Neural progenitor cell (in vitro differentiated cells): ENCODE data around the gene CAPN10. TPM values are rescaled to one million over a fixed set of nuclear protein-coding genes. Genes with fewer than 3 reads are reported as not detected.

Source experiments
- DNase-seq: peaks from one replicate; pipeline ENCODE4 v3.0.0-alpha.2; 2016; ENCODE audit warnings: low spot score
- H2AFZ ChIP-seq: fragments of 200-600 bp; sonication (generic); replicated peaks from 2 replicates; pipeline ENCODE4 v1.6.1; 2016; ENCODE audit warnings: antibody characterized with exemption
- H3F3A ChIP-seq: fragments of 200-600 bp; sonication (generic); 2 replicates; pipeline ENCODE4 v1.6.1; 2016; ENCODE audit warnings: antibody characterized with exemption, low read depth
- H3K27ac ChIP-seq: fragments of 200-600 bp; sonication (generic); 2 replicates; pipeline ENCODE4 v1.5.1; 2016; ENCODE audit warnings: mild to moderate bottlenecking
- H3K27me3 ChIP-seq: fragments of 200-600 bp; sonication (generic); 2 replicates; pipeline ENCODE4 v1.6.1; 2016; ENCODE audit warnings: mild to moderate bottlenecking, moderate library complexity
- H3K36me3 ChIP-seq: fragments of 200-600 bp; sonication (generic); 2 replicates; pipeline ENCODE4 v1.5.1; 2016
- H3K4me1 ChIP-seq: fragments of 200-600 bp; sonication (generic); 2 replicates; pipeline ENCODE4 v1.6.1; 2016; ENCODE audit warnings: mixed run types
- H3K4me2 ChIP-seq: fragments of 200-600 bp; sonication (generic); 2 replicates; pipeline ENCODE4 v1.6.1; 2016
- H3K4me3 ChIP-seq: fragments of 200-600 bp; sonication (generic); 2 replicates; pipeline ENCODE4 v1.5.1; 2016
- H3K79me2 ChIP-seq: fragments of 200-600 bp; sonication (generic); 2 replicates; pipeline ENCODE4 v1.6.1; 2016; ENCODE audit warnings: low read depth
- H3K9ac ChIP-seq: fragments of 200-600 bp; sonication (generic); 2 replicates; pipeline ENCODE4 v1.6.1; 2016
- H3K9me3 ChIP-seq: fragments of 200-600 bp; sonication (generic); 2 replicates; pipeline ENCODE4 v1.5.1; 2016; ENCODE audit warnings: low read depth
- H4K20me1 ChIP-seq: fragments of 200-600 bp; sonication (generic); 2 replicates; pipeline ENCODE4 v1.6.1; 2016; ENCODE audit warnings: low read depth
- H3K27ac Mint-ChIP-seq: 3 replicates; pipeline ENCODE4 v1.8.0; 2021; ENCODE audit warnings: mixed read lengths
- H3K27me3 Mint-ChIP-seq: 2 replicates; pipeline ENCODE4 v1.8.0; 2022; ENCODE audit warnings: low read depth, mild to moderate bottlenecking, inconsistent platforms, moderate library complexity, mixed read lengths; ENCODE audit not compliant: insufficient read depth
- H3K36me3 Mint-ChIP-seq: 3 replicates; pipeline ENCODE4 v1.8.0; 2021; ENCODE audit warnings: mixed read lengths
- H3K4me1 Mint-ChIP-seq: 3 replicates; pipeline ENCODE4 v1.8.0; 2021; ENCODE audit warnings: mixed read lengths
- H3K4me3 Mint-ChIP-seq: 3 replicates; pipeline ENCODE4 v1.8.0; 2021; ENCODE audit warnings: mild to moderate bottlenecking, moderate library complexity, mixed read lengths
- H3K9me3 Mint-ChIP-seq: 3 replicates; pipeline ENCODE4 v1.8.0; 2020; ENCODE audit warnings: mixed read lengths
- EZH2 ChIP-seq: fragments of 200-600 bp; sonication (generic); IDR thresholded peaks from 2 replicates; pipeline ENCODE4 v1.6.1; 2017; ENCODE audit warnings: antibody characterized with exemption, mild to moderate bottlenecking, moderate library complexity
- EZH2phosphoT487 ChIP-seq: fragments of 200-600 bp; sonication (generic); IDR thresholded peaks from 2 replicates; pipeline ENCODE4 v1.6.1; 2017; ENCODE audit warnings: antibody characterized with exemption
- total RNA-seq: library from RNA; depleted of rRNA; stranded (reverse); fragments of >200 nt; gene quantifications from 2 replicates; pipeline ENCODE4 v1.2.3, GENCODE V29; 2015; ENCODE audit warnings: low replicate concordance
- TF ChIP-seq, protein P1 (sequence below): fragments of 200-600 bp; sonication (generic); IDR thresholded peaks from 2 replicates; pipeline ENCODE4 v1.5.1; 2017; ENCODE audit warnings: antibody characterized with exemption, mild to moderate bottlenecking

CAPN10 gene
- total RNA-seq, 1 donor from 2014 or later, result 16.1 TPM

DNA sequence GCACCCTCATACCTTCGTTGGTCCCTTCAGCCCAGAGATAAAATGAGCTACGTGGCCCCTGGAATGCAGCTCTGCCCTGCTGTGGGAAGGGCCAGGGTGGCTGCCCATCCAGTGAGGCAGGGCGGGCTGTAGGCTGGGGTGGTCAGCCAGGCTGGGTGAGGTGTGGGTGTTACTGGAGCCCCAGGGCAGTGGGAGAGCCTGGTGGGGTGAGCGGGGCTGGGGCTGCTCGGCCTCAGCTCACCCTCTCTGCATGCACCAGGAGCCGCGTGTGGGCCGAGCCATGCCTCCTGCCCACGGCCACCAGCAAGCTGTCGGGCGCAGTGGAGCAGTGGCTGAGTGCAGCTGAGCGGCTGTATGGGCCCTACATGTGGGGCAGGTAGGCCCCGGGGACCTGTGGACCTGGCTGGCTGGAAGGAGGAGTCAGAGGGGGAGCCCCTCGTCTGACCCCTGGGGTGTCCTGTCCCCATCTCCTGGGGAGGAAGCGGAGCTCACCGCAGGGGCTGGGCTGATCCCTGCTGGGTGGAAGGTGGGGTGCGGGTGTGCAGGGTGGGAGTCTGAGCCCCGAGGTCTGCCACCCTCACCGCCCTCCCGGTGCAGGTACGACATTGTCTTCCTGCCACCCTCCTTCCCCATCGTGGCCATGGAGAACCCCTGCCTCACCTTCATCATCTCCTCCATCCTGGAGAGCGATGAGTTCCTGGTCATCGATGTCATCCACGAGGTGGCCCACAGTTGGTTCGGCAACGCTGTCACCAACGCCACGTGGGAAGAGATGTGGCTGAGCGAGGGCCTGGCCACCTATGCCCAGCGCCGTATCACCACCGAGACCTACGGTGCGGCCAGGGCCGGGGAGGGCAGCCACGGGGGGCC is 12.8 kb upstream of the CAPN10 start:
- H3K4me2 ChIP-seq, result no peak overlapping the region
- no peaks in the 10 kb centered on the region for H3K36me3 ChIP-seq
- H3K9me3 ChIP-seq, result no peaks in the 10 kb centered on the region
- no peak overlapping the region for H3K27ac ChIP-seq
- DNase-seq, result no peak
- no peaks in the 10 kb centered on the region for H3F3A ChIP-seq
- H3K9me3 Mint-ChIP-seq, result no peaks in the 10 kb centered on the region
- no peaks in the 10 kb centered on the region for H3K36me3 Mint-ChIP-seq
- no peak overlapping the region for H3K4me3 Mint-ChIP-seq
- no peak overlapping the region for H2AFZ ChIP-seq
- no peak overlapping the region for H3K27ac Mint-ChIP-seq
- no peak overlapping the region for H3K4me3 ChIP-seq
- H3K79me2 ChIP-seq, result no peaks in the 10 kb centered on the region
- H4K20me1 ChIP-seq, result peaks cover 25% of the 10 kb centered on the region
- peaks cover 18% of the 10 kb centered on the region for H3K27me3 ChIP-seq
- H3K4me1 ChIP-seq, result no peaks in the 10 kb centered on the region
- H3K4me1 Mint-ChIP-seq, result no peaks in the 10 kb centered on the region
- TF ChIP-seq EZH2 (no peak), EZH2phosphoT487 (no peak)
- TF ChIP-seq, protein P1, sequence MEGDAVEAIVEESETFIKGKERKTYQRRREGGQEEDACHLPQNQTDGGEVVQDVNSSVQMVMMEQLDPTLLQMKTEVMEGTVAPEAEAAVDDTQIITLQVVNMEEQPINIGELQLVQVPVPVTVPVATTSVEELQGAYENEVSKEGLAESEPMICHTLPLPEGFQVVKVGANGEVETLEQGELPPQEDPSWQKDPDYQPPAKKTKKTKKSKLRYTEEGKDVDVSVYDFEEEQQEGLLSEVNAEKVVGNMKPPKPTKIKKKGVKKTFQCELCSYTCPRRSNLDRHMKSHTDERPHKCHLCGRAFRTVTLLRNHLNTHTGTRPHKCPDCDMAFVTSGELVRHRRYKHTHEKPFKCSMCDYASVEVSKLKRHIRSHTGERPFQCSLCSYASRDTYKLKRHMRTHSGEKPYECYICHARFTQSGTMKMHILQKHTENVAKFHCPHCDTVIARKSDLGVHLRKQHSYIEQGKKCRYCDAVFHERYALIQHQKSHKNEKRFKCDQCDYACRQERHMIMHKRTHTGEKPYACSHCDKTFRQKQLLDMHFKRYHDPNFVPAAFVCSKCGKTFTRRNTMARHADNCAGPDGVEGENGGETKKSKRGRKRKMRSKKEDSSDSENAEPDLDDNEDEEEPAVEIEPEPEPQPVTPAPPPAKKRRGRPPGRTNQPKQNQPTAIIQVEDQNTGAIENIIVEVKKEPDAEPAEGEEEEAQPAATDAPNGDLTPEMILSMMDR, result no peak
- no peak overlapping the region for H3K9ac ChIP-seq
- peaks cover 2% of the 10 kb centered on the region for H3K27me3 Mint-ChIP-seq

GRCh38 chr2:240574386-240575100 is 12.0 kb upstream of the CAPN10 start:
- no peak for DNase-seq
- Mint-ChIP-seq H3K27ac (no peak overlapping the region), H3K36me3 (no peaks in the 10 kb centered on the region), H3K9me3 (no peaks in the 10 kb centered on the region), H3K4me1 (no peaks in the 10 kb centered on the region), H3K27me3 (peaks cover 2% of the 10 kb centered on the region), H3K4me3 (no peak overlapping the region)
- TF ChIP-seq, protein P1, result no peak
- TF ChIP-seq EZH2, result no peak
- no peak for TF ChIP-seq EZH2phosphoT487
- Histone ChIP-seq H3F3A (no peaks in the 10 kb centered on the region), H3K79me2 (no peaks in the 10 kb centered on the region), H3K9ac (no peak overlapping the region), H3K4me3 (no peak overlapping the region), H3K4me2 (no peak overlapping the region), H2AFZ (no peak overlapping the region), H3K36me3 (no peaks in the 10 kb centered on the region), H3K9me3 (no peaks in the 10 kb centered on the region), H3K27ac (no peak overlapping the region), H3K27me3 (peaks cover 10% of the 10 kb centered on the region), H4K20me1 (peaks cover 21% of the 10 kb centered on the region), H3K4me1 (no peaks in the 10 kb centered on the region)

GRCh38 chr2:240575101-240575965 is 11.2 kb upstream of the CAPN10 start:
- H3K27ac ChIP-seq, result no peak overlapping the region
- peaks cover 3% of the 10 kb centered on the region for H3K4me1 Mint-ChIP-seq
- no peak overlapping the region for H3K4me2 ChIP-seq
- no peaks in the 10 kb centered on the region for H3K36me3 Mint-ChIP-seq
- H3K9me3 ChIP-seq, result no peaks in the 10 kb centered on the region
- H3K27me3 Mint-ChIP-seq, result peaks cover 2% of the 10 kb centered on the region
- H3K27me3 ChIP-seq, result peaks cover 2% of the 10 kb centered on the region
- TF ChIP-seq EZH2 (no peak), EZH2phosphoT487 (no peak)
- TF ChIP-seq, protein P1, result no peak
- H3K4me3 ChIP-seq, result no peak overlapping the region
- H3K4me1 ChIP-seq, result no peaks in the 10 kb centered on the region
- no peaks in the 10 kb centered on the region for H3K9me3 Mint-ChIP-seq
- no peak for DNase-seq
- H3K79me2 ChIP-seq, result no peaks in the 10 kb centered on the region
- H3F3A ChIP-seq, result no peaks in the 10 kb centered on the region
- H3K36me3 ChIP-seq, result no peaks in the 10 kb centered on the region
- H3K27ac Mint-ChIP-seq, result no peak overlapping the region
- no peak overlapping the region for H3K4me3 Mint-ChIP-seq
- no peak overlapping the region for H3K9ac ChIP-seq
- peaks cover 26% of the 10 kb centered on the region for H4K20me1 ChIP-seq
- H2AFZ ChIP-seq, result no peak overlapping the region
